Measurements from ENCODE around the gene IL4I1. TPM values are rescaled to one million over a fixed set of nuclear protein-coding genes. Genes with fewer than 3 reads are reported as not detected.

The IL4I1 gene
- total RNA-seq, 1 experiment from 2014 or later = 1.5 TPM

DNA sequence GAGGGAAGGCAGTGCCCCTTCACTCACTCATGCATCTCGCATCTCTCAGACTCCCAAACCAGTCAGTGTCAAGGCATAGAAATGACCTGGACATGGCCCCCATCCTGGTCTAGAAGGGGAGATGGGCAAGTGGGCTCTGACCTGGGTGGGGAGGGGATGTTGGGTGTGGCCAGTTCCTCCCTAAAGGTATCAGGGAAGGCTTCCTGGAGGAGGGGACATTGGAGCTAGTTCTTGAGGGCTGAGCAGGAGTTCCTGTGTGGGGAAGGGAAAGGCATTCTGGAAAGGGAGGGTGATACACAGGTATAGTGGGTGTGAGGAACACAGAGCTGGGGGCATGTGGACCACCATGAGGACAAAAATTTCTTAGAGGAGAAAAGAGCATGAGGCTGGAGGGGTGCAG, 4.0 kb downstream of the IL4I1 start:
- CTCF ChIA-PET = no interaction called here
- in situ Hi-C loops (cut with HindIII; ENCODE audit: low pct_unique_long_range_greater_than_20kb, low sequenced_read_pairs) = no loop called here
- no peak for ATAC-seq

DNA sequence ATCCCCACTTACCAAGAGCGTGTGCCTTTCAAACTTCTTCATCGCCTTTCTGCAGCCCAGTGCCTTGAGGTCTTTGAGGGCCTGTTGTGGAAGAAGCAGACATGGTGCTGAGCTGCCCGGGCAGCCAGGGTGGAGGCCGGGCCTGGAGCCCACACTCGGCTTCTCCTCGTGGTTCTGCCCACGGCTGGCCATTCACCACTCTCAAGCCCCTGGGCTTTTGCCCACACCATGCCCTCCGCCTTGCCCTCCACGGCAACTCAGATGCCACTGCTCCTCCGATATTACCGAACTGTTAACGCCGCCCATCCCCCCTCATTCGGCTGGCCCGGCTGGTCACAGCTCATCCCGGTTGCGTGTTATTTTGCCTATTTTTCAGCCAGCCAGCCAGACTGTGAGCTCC, 5.3 kb downstream of the IL4I1 start:
- no peak for DNase-seq (ENCODE audit: low read depth, low spot score)
- Histone ChIP-seq H3K9me3 (ENCODE audit: control insufficient read depth, insufficient read depth, low read depth, low read length) (no peaks in the 10 kb centered on the region), H3K4me3 (ENCODE audit: low read depth in 2 of 2, low read length in 2 of 2) (no peak overlapping the region), H3K36me3 (ENCODE audit: control insufficient read depth, insufficient read depth, low read length) (no peaks in the 10 kb centered on the region), H3K27me3 (ENCODE audit: control insufficient read depth, insufficient read depth, low read length) (no peaks in the 10 kb centered on the region), H3K4me1 (ENCODE audit: control insufficient read depth, insufficient read depth, low read length) (no peaks in the 10 kb centered on the region; the same call in 1 of the 2 replicates), H3K27ac (ENCODE audit: low read length) (no peak overlapping the region)
- in situ Hi-C loops (cut with HindIII; ENCODE audit: low pct_unique_long_range_greater_than_20kb, low sequenced_read_pairs) = no loop called here
- TF ChIP-seq, protein P1, sequence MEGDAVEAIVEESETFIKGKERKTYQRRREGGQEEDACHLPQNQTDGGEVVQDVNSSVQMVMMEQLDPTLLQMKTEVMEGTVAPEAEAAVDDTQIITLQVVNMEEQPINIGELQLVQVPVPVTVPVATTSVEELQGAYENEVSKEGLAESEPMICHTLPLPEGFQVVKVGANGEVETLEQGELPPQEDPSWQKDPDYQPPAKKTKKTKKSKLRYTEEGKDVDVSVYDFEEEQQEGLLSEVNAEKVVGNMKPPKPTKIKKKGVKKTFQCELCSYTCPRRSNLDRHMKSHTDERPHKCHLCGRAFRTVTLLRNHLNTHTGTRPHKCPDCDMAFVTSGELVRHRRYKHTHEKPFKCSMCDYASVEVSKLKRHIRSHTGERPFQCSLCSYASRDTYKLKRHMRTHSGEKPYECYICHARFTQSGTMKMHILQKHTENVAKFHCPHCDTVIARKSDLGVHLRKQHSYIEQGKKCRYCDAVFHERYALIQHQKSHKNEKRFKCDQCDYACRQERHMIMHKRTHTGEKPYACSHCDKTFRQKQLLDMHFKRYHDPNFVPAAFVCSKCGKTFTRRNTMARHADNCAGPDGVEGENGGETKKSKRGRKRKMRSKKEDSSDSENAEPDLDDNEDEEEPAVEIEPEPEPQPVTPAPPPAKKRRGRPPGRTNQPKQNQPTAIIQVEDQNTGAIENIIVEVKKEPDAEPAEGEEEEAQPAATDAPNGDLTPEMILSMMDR (IDR thresholded peaks at IDR 0.05) = no peak
- TF ChIP-seq, protein P2, sequence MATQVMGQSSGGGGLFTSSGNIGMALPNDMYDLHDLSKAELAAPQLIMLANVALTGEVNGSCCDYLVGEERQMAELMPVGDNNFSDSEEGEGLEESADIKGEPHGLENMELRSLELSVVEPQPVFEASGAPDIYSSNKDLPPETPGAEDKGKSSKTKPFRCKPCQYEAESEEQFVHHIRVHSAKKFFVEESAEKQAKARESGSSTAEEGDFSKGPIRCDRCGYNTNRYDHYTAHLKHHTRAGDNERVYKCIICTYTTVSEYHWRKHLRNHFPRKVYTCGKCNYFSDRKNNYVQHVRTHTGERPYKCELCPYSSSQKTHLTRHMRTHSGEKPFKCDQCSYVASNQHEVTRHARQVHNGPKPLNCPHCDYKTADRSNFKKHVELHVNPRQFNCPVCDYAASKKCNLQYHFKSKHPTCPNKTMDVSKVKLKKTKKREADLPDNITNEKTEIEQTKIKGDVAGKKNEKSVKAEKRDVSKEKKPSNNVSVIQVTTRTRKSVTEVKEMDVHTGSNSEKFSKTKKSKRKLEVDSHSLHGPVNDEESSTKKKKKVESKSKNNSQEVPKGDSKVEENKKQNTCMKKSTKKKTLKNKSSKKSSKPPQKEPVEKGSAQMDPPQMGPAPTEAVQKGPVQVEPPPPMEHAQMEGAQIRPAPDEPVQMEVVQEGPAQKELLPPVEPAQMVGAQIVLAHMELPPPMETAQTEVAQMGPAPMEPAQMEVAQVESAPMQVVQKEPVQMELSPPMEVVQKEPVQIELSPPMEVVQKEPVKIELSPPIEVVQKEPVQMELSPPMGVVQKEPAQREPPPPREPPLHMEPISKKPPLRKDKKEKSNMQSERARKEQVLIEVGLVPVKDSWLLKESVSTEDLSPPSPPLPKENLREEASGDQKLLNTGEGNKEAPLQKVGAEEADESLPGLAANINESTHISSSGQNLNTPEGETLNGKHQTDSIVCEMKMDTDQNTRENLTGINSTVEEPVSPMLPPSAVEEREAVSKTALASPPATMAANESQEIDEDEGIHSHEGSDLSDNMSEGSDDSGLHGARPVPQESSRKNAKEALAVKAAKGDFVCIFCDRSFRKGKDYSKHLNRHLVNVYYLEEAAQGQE (IDR thresholded peaks at IDR 0.05; ENCODE audit: insufficient read depth in 1 of 2, low read depth in 2 of 2, low read length in 1 of 2) = no peak
- no peak for TF ChIP-seq TCF7L2 (IDR thresholded peaks at IDR 0.05; ENCODE audit: low read depth, low read length)
- no peak for TF ChIP-seq POLR2AphosphoS5 (IDR thresholded peaks at IDR 0.05; ENCODE audit: low read depth, low read length)
- TF ChIP-seq SIN3A (IDR thresholded peaks at IDR 0.05; ENCODE audit: borderline replicate concordance, insufficient read depth, low read depth, low read length) = no peak
- ChIA-PET POLR2A (no interaction called here), CTCF (no interaction called here)
- intact Hi-C loops (cut with micrococcal nuclease; ENCODE audit: unreplicated experiment) = no loop called here
- no TSS peak for BruUV-seq (replicated peaks)
- 0 out of 2 replicates have a peak, but pooled peaks have one; percentile 18 for ATAC-seq

More for the DNA sequence above, 4.0 kb downstream of the IL4I1 start:
- Histone ChIP-seq H3K36me3 (ENCODE audit: control insufficient read depth, insufficient read depth, low read length) (no peaks in the 10 kb centered on the region), H3K4me3 (ENCODE audit: low read depth in 2 of 2, low read length in 2 of 2) (no peak overlapping the region), H3K27ac (ENCODE audit: low read length) (no peak overlapping the region), H3K9me3 (ENCODE audit: control insufficient read depth, insufficient read depth, low read depth, low read length) (no peaks in the 10 kb centered on the region), H3K4me1 (ENCODE audit: control insufficient read depth, insufficient read depth, low read length) (peaks cover 10% of the 10 kb centered on the region), H3K27me3 (ENCODE audit: control insufficient read depth, insufficient read depth, low read length) (no peaks in the 10 kb centered on the region)
- POLR2A ChIA-PET = no interaction called here
- TF ChIP-seq TCF7L2 (IDR thresholded peaks at IDR 0.05; ENCODE audit: low read depth, low read length) (no peak), SIN3A (IDR thresholded peaks at IDR 0.05; ENCODE audit: borderline replicate concordance, insufficient read depth, low read depth, low read length) (no peak), POLR2AphosphoS5 (IDR thresholded peaks at IDR 0.05; ENCODE audit: low read depth, low read length) (no peak)
- TF ChIP-seq, protein P2 (IDR thresholded peaks at IDR 0.05; ENCODE audit: insufficient read depth in 1 of 2, low read depth in 2 of 2, low read length in 1 of 2) = no peak
- TF ChIP-seq, protein P1 (IDR thresholded peaks at IDR 0.05) = no peak
- BruUV-seq (replicated peaks) = no TSS peak
- DNase-seq (ENCODE audit: low read depth, low spot score) = no peak
- intact Hi-C loops (cut with micrococcal nuclease; ENCODE audit: unreplicated experiment) = no loop called here

Measured in Panc1 (cell line).